ENCODE results near the gene RHOT1.
A peak's percentile ranks its signal among the peaks of the same experiment; 100 is the strongest.
"Not testable (repeated sequence)": the region's sequence is repeated elsewhere in the genome, so short reads cannot be mapped to it uniquely, and the experiment has no call there.

RHOT1 gene

GRCh38 chr17:32160526-32160925 lies 18.2 kb downstream of the RHOT1 start:
- no peak for DNase-seq

- DNase-seq, result no peak
These were observed 18.7 kb downstream of the RHOT1 start for GRCh38 chr17:32161029-32161428.

DNA sequence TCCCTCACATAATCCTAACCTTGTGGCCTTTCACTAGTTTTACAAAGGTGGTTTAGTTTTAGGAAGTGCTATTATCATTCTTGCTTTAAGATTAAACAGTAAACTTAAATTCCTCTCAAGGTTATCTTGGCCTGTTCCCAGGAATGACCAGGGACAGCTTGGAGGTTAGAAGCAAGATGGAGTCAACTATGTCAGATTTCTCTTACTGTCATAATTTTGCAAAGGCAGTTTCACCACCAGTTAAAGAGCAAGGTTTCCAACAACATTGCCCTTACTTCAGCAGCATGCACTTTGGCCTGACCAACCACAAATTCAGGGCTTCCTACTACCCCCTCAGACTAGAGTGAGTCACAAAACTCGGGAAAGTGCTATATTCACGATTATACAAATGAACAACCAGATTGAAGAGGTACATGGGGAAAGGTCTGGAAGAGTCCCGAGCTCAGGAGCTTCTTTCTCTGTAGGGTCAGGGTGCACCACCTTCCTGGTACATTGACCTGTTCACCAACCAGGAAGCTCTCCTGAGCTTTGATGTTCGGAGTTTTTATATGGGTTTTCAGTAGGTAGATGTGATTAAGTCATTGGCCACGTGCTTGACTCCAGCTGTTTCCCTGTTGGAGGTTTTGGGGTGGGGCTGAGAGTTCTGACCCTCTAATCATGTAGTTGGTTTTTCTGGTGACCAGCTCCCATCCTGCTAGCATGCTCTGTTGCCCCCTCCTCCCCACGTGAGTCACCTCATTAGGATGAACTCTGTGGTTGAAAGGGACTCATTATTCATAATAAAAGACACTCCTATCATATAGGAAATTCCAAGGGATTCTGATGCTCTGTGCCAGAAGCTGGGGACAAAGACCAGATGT lies 19.4 kb downstream of the RHOT1 start:
- no peak for DNase-seq

GRCh38 chr17:32174889-32175288 lies 32.6 kb downstream of the RHOT1 start:
- DNase-seq, result no peak

- DNase-seq, result not testable (repeated sequence)
These were observed 36.4 kb downstream of the RHOT1 start for GRCh38 chr17:32178679-32179078.

DNA sequence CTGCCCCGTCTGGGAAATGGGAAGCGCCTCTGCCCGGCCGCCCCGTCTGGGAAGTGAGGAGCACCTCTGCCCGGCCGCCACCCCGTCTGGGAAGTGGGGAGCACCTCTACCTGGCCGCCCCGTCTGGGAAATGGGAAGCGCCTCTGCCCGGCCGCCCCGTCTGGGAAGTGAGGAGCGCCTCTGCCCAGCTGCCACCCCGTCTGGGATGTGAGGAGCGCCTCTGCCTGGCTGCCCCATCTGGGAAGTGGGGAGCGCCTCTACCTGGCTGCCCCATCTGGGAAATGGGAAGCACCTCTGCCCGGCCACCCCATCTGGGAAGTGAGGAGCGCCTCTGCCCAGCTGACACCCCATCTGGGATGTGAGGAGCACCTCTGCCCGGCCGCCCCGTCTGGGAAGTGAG lies 36.8 kb downstream of the RHOT1 start:
- DNase-seq, result not testable (repeated sequence)

GRCh38 chr17:32179526-32179925 lies 37.2 kb downstream of the RHOT1 start:
- not testable (repeated sequence) for DNase-seq

GRCh38 chr17:32180262-32180661 lies 38.0 kb downstream of the RHOT1 start:
- not testable (repeated sequence) for DNase-seq

DNA sequence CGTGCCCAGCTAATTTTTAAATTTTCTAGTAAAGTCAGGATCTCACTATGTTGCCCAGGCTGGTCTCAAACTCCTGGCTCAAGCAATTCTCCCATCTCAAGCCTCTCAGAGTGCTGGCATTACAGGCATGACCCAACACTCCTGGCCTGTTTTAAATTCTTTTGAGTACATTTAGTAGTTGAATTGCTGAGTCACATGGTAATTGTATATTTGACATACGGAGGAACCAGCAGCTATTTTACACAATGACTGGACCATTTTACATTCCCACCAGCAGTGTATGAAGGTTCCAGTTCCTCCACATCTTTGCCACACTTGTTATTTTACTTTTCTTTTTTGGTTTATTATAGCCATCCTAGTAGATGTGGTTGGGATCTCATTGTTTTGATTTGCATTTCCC lies 43.6 kb downstream of the RHOT1 start:
- no peak for DNase-seq

DNA sequence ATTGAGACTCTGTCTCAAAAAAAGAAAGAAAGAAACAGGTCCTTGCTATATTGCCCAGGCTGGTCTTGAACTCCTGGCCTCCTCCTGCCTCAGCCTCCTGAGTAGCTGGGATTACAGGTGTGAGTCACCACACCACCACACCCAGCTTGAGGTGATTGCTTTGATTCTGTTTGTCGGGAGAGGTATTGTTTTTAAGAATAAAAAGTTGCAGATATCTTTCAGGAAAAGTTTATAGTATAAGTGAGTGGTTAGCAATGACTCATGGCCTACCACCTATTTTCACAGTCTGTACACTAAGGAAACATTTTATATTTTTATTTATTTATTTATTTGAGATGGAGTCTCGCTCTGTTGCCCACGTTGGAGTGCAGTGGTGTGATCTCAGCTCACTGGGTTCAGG lies 45.0 kb downstream of the RHOT1 start:
- DNase-seq, result no peak

DNA sequence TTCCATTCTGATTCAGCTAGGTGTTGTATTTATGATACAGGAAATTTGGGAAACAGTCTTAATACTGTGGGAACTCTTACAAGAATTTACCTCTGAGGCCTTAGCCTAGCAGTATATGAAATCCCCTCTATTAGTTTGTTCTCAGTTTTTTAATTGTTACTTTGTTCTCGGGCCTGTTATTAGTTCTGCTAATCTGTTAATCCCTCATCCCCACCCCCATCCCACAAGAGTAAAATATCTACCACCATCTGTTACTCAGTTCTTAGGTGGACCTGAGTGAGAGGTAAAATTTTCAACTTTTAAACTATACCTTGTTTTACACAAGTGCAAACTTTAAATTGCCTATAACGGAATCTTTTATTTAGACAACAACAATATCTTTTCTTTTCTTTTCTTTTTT lies 47.0 kb downstream of the RHOT1 start:
- no peak for DNase-seq

GRCh38 chr17:32191306-32191705 lies 49.0 kb downstream of the RHOT1 start:
- DNase-seq, result no peak

- DNase-seq, result no peak
These were observed 50.1 kb downstream of the RHOT1 start for GRCh38 chr17:32192379-32192778.

GRCh38 chr17:32197987-32198386 lies 55.7 kb downstream of the RHOT1 start:
- no peak for DNase-seq

DNA sequence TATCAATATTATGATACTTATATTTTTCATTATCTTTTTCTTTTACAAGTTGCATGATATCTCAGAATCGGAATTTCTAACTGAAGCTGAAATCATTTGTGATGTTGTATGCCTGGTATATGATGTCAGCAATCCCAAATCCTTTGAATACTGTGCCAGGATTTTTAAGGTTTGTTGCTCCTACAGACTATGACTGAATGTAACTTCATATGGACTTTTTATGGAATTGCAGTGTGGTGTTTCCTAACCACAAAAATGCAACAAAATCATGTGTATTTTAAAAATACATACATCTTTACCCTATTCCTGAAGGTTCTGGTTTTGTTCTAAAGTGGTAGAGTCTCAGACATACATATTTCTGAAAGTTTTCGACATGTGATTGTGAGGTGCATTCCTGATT lies 64.6 kb downstream of the RHOT1 start:
- no peak for DNase-seq

- DNase-seq, result no peak
These were observed 66.1 kb downstream of the RHOT1 start for GRCh38 chr17:32208436-32208835.

GRCh38 chr17:32209608-32210007 lies 67.3 kb downstream of the RHOT1 start:
- DNase-seq, result no peak

- DNase-seq, result no peak
These were observed 69.4 kb downstream of the RHOT1 start for GRCh38 chr17:32211671-32212070.

DNA sequence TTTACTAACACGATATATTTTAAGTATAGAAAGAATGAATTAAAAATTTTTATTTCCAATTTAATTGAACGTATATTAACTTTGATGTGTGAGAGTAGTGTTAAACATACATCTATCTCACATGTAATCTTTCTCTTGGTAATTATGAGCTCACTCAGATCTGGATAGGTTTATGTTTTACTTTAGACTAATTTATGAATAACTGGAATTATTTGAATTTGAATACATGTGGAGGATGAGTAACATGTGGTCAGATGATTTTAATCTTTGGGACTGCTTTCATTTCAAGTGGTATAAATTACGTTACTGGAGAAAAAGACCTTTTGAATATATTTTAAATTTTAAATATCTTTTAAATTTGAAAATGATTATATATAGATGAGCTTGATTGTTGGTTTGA lies 73.4 kb downstream of the RHOT1 start:
- no peak for DNase-seq

DNA sequence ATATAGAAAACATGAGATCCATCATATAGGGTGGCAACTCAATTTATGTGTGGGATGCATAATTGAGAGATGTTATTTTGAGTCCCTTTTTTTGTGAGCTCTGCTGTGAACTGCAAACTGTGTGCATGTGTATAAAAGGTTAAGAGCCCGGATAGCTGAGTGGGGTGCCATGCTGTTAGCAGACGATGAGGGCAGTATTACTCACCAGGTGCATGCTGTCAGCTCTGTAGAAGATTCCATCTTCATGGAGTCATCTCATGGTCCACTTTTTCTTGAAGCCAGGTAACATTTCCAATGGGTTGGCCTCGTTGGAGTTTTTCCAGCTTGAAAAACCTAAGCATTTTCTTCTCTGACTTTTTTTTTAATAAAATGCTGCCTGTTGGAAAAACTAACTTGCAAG lies 80.3 kb downstream of the RHOT1 start:
- no peak for DNase-seq

GRCh38 chr17:32223703-32224102 lies 81.4 kb downstream of the RHOT1 start:
- no peak for DNase-seq

DNA sequence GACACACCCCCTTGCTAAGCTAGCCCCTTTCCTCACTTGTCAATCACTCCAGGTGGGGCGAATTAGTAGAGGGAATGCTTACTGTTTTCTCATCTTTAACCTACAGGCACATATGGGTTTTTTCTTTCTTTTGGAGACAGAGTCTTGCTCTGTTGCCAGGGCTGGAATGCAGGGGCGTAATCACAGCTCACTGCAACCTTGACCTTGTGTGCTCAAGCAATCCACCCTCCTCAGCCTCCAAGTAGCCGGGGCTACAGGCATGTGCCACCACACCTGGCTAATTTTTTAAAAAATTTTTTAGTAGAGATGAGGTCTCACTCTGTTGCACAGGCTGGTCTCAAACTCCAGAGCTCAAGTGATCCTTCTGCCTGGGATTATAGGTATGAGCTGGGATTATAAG lies 84.6 kb downstream of the RHOT1 start:
- DNase-seq, result no peak

GRCh38 chr17:32227910-32228309 lies 85.6 kb downstream of the RHOT1 start:
- DNase-seq, result no peak

DNA sequence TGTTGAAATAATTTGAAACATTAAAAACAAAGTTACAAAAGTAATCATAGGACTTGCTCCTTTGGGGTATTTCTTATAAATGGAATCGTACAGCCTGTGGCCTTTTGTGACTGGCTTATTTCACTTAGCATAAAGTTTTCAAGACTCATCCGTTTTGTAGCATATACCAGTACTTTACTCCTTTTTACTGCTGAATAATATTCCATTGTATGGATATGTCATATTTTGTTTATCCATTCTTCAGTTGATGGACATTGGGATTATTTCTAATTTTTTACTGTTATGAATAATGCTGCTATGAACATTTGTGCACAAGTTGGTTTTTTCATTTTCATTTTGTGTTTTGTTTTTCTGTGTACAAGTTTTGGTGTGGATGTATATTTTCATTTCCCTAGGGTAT lies 93.3 kb downstream of the RHOT1 start:
- DNase-seq, result no peak

DNA sequence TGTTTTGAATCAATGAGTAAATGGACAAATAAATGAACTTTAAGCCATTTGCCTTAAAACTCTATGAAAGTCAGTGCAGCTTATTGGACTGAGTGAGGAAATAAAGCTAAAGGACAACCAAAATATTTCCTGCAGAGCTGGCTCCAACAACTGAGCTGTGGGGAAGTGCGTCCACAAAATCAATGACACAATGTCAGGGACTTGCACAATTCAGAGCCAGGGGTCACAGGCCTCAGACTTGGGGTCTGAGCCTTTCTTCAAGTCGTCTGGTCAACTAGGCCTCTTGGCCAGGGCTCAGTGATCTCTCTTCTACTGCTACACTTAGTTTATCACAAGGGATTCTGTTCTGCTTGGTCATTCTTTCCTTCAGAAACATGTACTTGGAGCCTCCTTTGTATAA lies 97.2 kb downstream of the RHOT1 start:
- DNase-seq, result peak; percentile 47 to 50

All from inflammatory macrophage (primary cell).